CD14-positive monocyte (primary cell): ENCODE results near the gene PSME3. TPM values are rescaled to one million over a fixed set of nuclear protein-coding genes. Genes with fewer than 3 reads are reported as not detected.
A peak's percentile ranks its signal among the peaks of the same experiment; 100 is the strongest.

Experiments
- DNase-seq, 3 donors: peaks; one replicate each; pipeline ENCODE4 v3.0.0-alpha.2; 2011 to 2022
- H2AFZ ChIP-seq: 2 replicates; pipeline ENCODE4 v1.6.0; 2012; ENCODE audit warnings: mild to moderate bottlenecking, low read depth, low read length, inconsistent platforms; ENCODE audit not compliant: insufficient read depth, poor library complexity, severe bottlenecking
- H3K27ac ChIP-seq, 2 donors: 1 replicate in 1 of 2; 2 replicates in 1 of 2; pipeline ENCODE4 v1.5.1; 2012 to 2013; ENCODE audit warnings: low read length in 2 of 2, control low read depth in 1 of 2, inconsistent platforms in 1 of 2, low read depth in 1 of 2, mild to moderate bottlenecking in 1 of 2
- H3K27me3 ChIP-seq, 2 donors: one replicate each; pipeline versions ENCODE4 v1.6.0 to v1.6.1; 2011 to 2013; ENCODE audit warnings: low read length in 2 of 2; ENCODE audit not compliant: control insufficient read depth in 2 of 2, insufficient read depth in 2 of 2
- H3K36me3 ChIP-seq, 2 donors: replicated peaks in 1 of 2; 1 replicate in 1 of 2; 2 replicates in 1 of 2; pipeline versions ENCODE4 v1.5.1 to v1.6.1; 2012 to 2013; ENCODE audit warnings: low read length in 2 of 2, control low read depth in 1 of 2, inconsistent platforms in 1 of 2, mild to moderate bottlenecking in 1 of 2; ENCODE audit not compliant: insufficient read depth in 2 of 2, control insufficient read depth in 1 of 2
- H3K4me1 ChIP-seq, 2 donors: 1 replicate in 1 of 2; 2 replicates in 1 of 2; pipeline versions ENCODE4 v1.5.1 to v1.6.1; 2012 to 2013; ENCODE audit warnings: low read length in 2 of 2, control low read depth in 1 of 2, inconsistent platforms in 1 of 2, mild to moderate bottlenecking in 1 of 2, moderate library complexity in 1 of 2; ENCODE audit not compliant: insufficient read depth in 2 of 2, control insufficient read depth in 1 of 2
- H3K4me2 ChIP-seq: replicated peaks from 2 replicates; pipeline ENCODE3; 2012; ENCODE audit warnings: low read length, moderate library complexity, mild to moderate bottlenecking; ENCODE audit not compliant: poor library complexity, severe bottlenecking; ENCODE audit errors: extremely low read depth
- H3K4me3 ChIP-seq, 3 experiments: fragments of 200-600 bp in 1 of 3; sonication (generic) in 1 of 3; replicated peaks in 1 of 3; 1 replicate in 2 of 3; 2 replicates in 1 of 3; pipeline ENCODE4 v1.5.1; 2011 to 2013; ENCODE audit warnings: low read length in 3 of 3, mild to moderate bottlenecking in 3 of 3, control low read depth in 2 of 3, low read depth in 2 of 3, inconsistent platforms in 1 of 3, moderate library complexity in 1 of 3
- H3K79me2 ChIP-seq: 2 replicates; pipeline ENCODE4 v1.6.0; 2012; ENCODE audit warnings: mild to moderate bottlenecking, control low read depth, inconsistent platforms, low read length, moderate library complexity; ENCODE audit not compliant: insufficient read depth
- H3K9ac ChIP-seq: 2 replicates; pipeline ENCODE4 v1.6.0; 2017; ENCODE audit warnings: low read length, mild to moderate bottlenecking; ENCODE audit not compliant: insufficient read depth, poor library complexity, severe bottlenecking
- H3K9me3 ChIP-seq, 2 donors: replicated peaks in 1 of 2; 1 replicate in 1 of 2; 2 replicates in 1 of 2; pipeline versions ENCODE4 v1.5.1 to v1.6.1; 2012 to 2013; ENCODE audit warnings: low read length in 2 of 2, control low read depth in 1 of 2; ENCODE audit not compliant: control insufficient read depth in 1 of 2, insufficient read depth in 1 of 2
- H4K20me1 ChIP-seq: 2 replicates; pipeline ENCODE4 v1.6.0; 2012; ENCODE audit warnings: mild to moderate bottlenecking, low read length, control low read depth, moderate library complexity; ENCODE audit not compliant: insufficient read depth
- H3K27ac Mint-ChIP-seq, 7 donors: one replicate each; pipeline ENCODE4 v1.8.0; 2020; ENCODE audit warnings: mild to moderate bottlenecking in 7 of 7, mixed read lengths in 7 of 7, moderate library complexity in 6 of 7, inconsistent platforms in 2 of 7
- H3K27me3 Mint-ChIP-seq, 3 donors: one replicate each; pipeline ENCODE4 v1.8.0; 2021 to 2022; ENCODE audit warnings: low read depth in 3 of 3, mild to moderate bottlenecking in 3 of 3, mixed read lengths in 3 of 3, moderate library complexity in 3 of 3, inconsistent platforms in 1 of 3
- H3K36me3 Mint-ChIP-seq, 2 donors: one replicate each; pipeline ENCODE4 v1.8.0; 2020; ENCODE audit warnings: mixed read lengths in 2 of 2, inconsistent platforms in 1 of 2, mild to moderate bottlenecking in 1 of 2
- H3K4me1 Mint-ChIP-seq: one replicate; pipeline ENCODE4 v1.8.0; 2020; ENCODE audit warnings: mild to moderate bottlenecking, mixed read lengths
- H3K4me3 Mint-ChIP-seq, 2 donors: one replicate each; pipeline ENCODE4 v1.8.0; 2020; ENCODE audit warnings: mild to moderate bottlenecking in 2 of 2, mixed read lengths in 2 of 2, moderate library complexity in 1 of 2
- H3K9me3 Mint-ChIP-seq, 7 donors: one replicate each; pipeline ENCODE4 v1.8.0; 2020 to 2022; ENCODE audit warnings: mixed read lengths in 7 of 7, mild to moderate bottlenecking in 6 of 7, moderate library complexity in 6 of 7, inconsistent platforms in 2 of 7
- WGBS: methylation state at CpG from one replicate; pipeline ENCODE4 v1.1.5; 2013; ENCODE audit warnings: missing lambda C conversion rate; ENCODE audit not compliant: insufficient coverage; 5-methylcytosine and 5-hydroxymethylcytosine counted together
- intact Hi-C, 2 donors: fragments of 100-400 bp; cut with micrococcal nuclease; formaldehyde crosslinking; loops; one replicate each; pipeline versions ENCODE4 v1.15.0 to v1.15.1; 2023
- polyA plus RNA-seq, 3 donors: library from polyadenylated mRNA; depleted of rRNA in 1 of 3; unstranded in 2 of 3; stranded (reverse) in 1 of 3; fragments of 300-500 nt in 2 of 3; fragments of >200 nt in 1 of 3; fragmentation: Illumina TruSeq in 2 of 3; gene quantifications; 1 replicate in 2 of 3; 2 replicates in 1 of 3; pipeline ENCODE4 v1.2.3, GENCODE V29; 2012 to 2021
- TF ChIP-seq, protein P1 (sequence below): fragments of 200-600 bp; IDR thresholded peaks from one replicate; pipeline ENCODE4 v1.8.0; 2022; ENCODE audit warnings: antibody characterized with exemption, mild to moderate bottlenecking

Gene PSME3
- polyA plus RNA-seq, 3 donors: 61.9 to 137 (median 124) TPM

- TF ChIP-seq, protein P1, sequence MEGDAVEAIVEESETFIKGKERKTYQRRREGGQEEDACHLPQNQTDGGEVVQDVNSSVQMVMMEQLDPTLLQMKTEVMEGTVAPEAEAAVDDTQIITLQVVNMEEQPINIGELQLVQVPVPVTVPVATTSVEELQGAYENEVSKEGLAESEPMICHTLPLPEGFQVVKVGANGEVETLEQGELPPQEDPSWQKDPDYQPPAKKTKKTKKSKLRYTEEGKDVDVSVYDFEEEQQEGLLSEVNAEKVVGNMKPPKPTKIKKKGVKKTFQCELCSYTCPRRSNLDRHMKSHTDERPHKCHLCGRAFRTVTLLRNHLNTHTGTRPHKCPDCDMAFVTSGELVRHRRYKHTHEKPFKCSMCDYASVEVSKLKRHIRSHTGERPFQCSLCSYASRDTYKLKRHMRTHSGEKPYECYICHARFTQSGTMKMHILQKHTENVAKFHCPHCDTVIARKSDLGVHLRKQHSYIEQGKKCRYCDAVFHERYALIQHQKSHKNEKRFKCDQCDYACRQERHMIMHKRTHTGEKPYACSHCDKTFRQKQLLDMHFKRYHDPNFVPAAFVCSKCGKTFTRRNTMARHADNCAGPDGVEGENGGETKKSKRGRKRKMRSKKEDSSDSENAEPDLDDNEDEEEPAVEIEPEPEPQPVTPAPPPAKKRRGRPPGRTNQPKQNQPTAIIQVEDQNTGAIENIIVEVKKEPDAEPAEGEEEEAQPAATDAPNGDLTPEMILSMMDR: no peak
- peaks cover 8% of the 10 kb centered on the region for H3K4me1 Mint-ChIP-seq
- Histone ChIP-seq H3K9ac (no peak overlapping the region), H3K9me3 (no peaks in the 10 kb centered on the region), H3K4me3 (no peak overlapping the region), H3K36me3 (no peaks in the 10 kb centered on the region), H4K20me1 (no peaks in the 10 kb centered on the region), H3K4me2 (no peak overlapping the region), H2AFZ (no peak overlapping the region), H3K27ac (no peak overlapping the region), H3K27me3 (no peaks in the 10 kb centered on the region), H3K4me1 (peaks cover 4 to 11% of the 10 kb centered on the region in 2 donors), H3K79me2 (no peaks in the 10 kb centered on the region)
- no peak overlapping the region for H3K4me3 Mint-ChIP-seq
- H3K27me3 Mint-ChIP-seq: peaks cover under 1 to 5% (median 5%) of the 10 kb centered on the region in 3 donors
- H3K27ac Mint-ChIP-seq: peak overlapping the region in 1 of 7 donors; percentile 16
- no peaks in the 10 kb centered on the region for H3K36me3 Mint-ChIP-seq
- intact Hi-C loops: no loop called here
- peaks cover 0 to 1% (median 0%) of the 10 kb centered on the region in 7 donors for H3K9me3 Mint-ChIP-seq
- WGBS: 98% methylated on average over 15 of the region's 15 CpGs
- DNase-seq: no peak
Measured at GRCh38 chr17:42852351-42852750, 19.2 kb downstream of the PSME3 start.

GRCh38 chr17:42853004-42853403, 19.8 kb downstream of the PSME3 start:
- peak overlapping the region in 2 of 7 donors; percentile 21 to 44 for H3K27ac Mint-ChIP-seq
- H3K4me1 Mint-ChIP-seq: peaks cover 6% of the 10 kb centered on the region
- Histone ChIP-seq H3K27ac (no peak overlapping the region), H4K20me1 (no peaks in the 10 kb centered on the region), H3K4me2 (no peak overlapping the region), H3K9ac (no peak overlapping the region), H3K4me1 (peaks cover 0 to 8% of the 10 kb centered on the region in 2 donors), H3K27me3 (no peaks in the 10 kb centered on the region), H3K4me3 (no peak overlapping the region), H2AFZ (no peak overlapping the region), H3K9me3 (no peaks in the 10 kb centered on the region), H3K36me3 (no peaks in the 10 kb centered on the region), H3K79me2 (no peaks in the 10 kb centered on the region)
- no peak for DNase-seq
- intact Hi-C loops: no loop called here
- no peak overlapping the region for H3K4me3 Mint-ChIP-seq
- peaks cover 0 to 1% (median 0%) of the 10 kb centered on the region in 7 donors for H3K9me3 Mint-ChIP-seq
- 67% methylated on average over 3 of the region's 4 CpGs for WGBS
- peaks cover 0 to 5% (median 5%) of the 10 kb centered on the region in 3 donors for H3K27me3 Mint-ChIP-seq
- H3K36me3 Mint-ChIP-seq: no peaks in the 10 kb centered on the region
- TF ChIP-seq, protein P1: no peak
